GM18511 (cell line): ENCODE measurements around the gene GSG1L.
"Not testable (repeated sequence)": the region's sequence is repeated elsewhere in the genome, so short reads cannot be mapped to it uniquely, and the experiment has no call there.

Experiments used
- ATAC-seq: cut with Tn5 transposase; IDR thresholded peaks from one replicate; pipeline ENCODE4 v1.9.1; 2021; ENCODE audit warnings: mild to moderate bottlenecking, moderate library complexity; ENCODE audit not compliant: unreplicated experiment

Gene GSG1L

DNA sequence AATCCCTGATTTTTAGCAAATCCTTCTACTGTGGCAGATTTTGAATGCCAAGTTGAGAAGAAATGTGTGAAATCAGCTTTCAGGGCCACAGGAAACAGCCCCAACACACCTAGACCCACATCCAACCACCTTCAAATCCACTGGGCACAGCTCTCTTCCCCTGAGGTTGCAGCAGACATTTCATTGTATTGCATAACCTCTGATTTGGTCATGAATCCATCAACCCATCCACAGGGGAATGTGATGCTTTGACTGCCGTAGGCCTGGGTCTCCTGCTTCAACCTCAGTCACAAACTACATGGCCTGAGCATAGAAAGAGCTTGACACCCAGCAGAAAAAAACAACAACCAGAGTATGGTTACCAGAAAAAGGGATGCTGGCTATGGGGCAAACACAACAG, 145.6 kb downstream of the GSG1L start:
- no peak for ATAC-seq

DNA sequence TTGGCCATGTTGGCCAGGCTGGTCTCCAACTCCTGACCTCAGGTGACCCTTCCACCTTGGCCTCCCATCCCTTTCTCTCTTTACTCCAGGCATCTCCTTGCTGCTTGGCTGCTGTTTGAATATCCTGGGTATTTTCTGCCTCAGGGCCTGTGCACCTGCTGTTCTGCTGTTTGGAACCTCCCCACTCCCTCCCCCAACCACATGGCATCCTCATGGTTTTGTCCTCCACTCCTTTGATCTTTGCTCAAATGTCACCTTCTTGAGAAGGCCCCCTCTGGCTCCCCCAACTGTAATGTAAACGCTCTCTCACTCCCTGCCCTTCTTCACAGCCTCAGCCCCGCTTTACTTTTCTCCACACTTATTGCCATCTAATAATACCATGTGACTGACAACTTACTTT, 152.0 kb downstream of the GSG1L start:
- no peak for ATAC-seq

DNA sequence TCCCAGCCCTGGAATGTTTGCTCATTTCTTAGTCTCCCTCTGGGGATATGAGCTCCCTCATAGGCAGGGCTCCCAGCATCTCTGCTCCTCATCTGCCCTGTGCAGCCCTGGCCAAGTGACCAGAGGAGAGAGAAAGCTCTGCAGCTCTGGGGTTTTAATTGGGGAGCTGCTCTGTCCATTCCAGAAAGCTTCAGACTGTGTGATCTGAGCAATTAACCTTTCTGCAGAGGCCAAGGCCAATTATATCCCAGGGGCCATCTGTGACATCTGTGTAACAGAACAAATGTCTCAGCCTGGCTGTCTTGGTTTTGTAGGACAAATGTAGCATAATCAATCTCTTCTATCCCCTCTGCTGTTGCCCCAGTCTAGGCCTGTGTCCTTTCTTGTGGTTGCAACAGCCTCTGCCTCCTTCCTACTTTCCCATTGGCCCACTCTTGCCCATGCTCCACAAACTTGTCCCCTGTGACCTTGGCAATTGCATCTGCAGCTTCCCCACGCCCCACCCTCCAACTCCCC, 156.0 kb downstream of the GSG1L start:
- ATAC-seq = no peak

DNA sequence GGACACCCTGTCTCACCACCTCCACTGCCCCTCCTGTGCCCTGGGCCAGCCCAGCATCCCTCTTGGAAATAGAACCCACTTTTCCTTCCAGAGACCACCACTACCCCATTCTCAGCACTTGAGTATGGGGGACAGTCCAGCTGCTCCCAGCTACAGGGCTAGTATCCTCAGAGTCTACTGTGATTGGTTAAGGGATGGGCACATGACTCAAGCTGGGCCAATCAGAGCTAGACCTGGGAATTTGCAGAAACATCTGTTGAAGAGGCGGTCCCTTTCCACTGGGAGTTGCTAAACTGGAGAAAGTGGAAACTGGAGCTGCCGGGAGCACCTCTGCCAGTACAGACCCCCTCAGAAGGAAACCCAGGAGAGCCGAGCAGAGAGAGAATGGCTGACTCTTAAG, 156.6 kb downstream of the GSG1L start:
- ATAC-seq = no peak

DNA sequence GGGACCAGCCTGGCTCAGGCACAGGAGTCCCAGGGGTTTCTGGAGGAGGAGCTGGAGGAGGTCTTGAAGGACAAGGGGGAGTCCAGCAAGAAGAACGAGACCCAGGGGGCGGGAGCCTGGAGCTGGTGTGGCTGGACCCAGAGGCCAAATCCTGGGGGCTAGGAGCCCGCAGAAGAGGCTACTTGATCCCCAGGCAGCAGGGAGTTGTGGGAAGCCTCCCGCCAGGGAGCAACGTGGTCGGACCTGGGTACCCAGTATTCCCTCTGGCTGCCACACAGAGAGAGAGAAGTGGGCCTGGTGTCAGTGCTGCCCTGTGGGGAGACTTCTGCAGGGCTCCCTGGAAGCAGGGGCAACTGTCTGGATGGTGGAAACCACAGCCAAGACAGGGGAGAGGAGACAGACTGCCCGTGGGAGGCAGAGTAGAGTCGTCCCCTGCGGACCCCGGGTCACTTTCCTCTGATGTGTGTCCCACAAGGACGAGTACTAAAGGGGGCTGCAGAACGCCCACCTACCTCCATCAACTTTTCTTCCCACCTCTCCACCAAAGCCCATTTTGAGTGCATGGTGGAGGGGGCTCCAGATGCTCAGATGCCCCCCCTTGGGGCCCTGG, 160.4 kb downstream of the GSG1L start:
- no peak for ATAC-seq

DNA sequence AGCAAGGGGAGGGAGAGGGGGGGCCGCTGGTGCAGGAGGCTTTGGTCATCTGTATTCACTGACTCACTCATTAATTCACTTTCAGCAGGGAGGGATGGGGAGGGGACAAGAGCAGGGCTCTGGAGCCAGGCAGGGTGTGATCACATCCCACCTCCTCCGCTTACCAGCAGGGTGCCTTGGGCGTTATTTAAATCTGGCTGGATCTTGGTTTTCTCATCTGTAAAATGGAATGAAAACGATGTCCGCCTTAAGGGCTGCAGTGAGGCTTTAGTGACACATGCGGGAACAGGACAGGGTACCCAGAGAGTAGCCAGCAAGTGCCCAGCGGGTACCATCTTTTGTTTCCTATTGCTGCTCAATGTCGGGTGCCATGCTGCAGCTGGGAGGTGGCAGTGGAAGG, 161.0 kb downstream of the GSG1L start:
- ATAC-seq = no peak

DNA sequence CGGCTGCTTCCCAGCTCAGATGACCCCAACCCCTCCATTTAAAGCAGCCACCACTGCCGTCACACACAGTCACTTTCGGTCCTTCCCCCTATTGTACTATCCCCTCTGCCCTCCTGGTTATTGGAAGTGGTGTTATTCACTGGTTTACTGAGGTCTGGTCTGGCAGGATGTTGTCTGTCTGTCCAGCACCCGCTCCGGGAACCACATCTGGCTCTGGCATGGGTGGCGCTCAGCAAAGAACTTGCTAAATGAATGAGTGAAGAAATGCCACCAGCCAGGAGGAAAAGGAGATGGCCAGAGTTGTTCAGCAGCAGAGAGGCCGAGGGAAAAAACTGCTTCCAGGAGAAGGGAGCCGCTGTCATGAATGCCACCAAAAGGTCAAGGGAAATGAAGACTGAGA, 161.6 kb downstream of the GSG1L start:
- ATAC-seq = no peak

DNA sequence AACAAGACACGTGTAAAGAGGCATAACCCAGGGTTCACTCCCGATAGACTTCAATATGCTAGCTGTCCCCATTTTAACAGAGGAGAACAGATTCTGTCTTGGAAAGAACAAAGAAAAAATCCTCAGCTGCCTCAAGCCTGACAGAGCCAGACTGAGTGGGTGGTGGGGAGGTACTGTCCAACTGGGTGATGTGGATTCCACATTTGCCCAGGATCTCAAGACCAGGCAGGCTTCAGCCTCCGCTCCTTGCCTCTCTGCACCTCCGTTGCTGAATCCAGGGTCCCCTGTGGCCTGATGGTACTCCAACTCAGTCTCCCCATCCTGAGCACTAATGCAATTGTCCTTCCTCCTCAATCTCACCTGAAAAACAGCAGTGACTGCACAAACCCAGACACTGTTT, 163.8 kb downstream of the GSG1L start:
- ATAC-seq = no peak

DNA sequence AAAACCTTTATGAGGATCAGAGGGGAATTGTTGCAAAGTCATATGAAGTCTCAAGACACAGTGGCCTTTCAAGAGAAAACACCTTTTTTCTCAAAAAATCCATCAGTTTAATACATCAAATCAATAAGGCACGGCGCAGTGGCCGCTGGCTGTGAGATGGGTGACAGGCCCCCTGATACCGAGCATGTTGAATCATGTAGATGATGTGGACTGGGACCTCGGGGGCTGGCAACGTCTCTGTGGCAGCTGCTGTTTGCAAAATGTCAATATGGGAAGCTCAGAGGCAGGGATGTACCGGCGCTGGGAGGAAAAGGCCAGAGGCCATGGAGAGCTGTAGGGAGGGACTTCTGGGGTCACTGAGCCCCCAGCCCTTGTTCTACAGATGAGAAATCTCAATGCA, 169.1 kb downstream of the GSG1L start:
- ATAC-seq = no peak

DNA sequence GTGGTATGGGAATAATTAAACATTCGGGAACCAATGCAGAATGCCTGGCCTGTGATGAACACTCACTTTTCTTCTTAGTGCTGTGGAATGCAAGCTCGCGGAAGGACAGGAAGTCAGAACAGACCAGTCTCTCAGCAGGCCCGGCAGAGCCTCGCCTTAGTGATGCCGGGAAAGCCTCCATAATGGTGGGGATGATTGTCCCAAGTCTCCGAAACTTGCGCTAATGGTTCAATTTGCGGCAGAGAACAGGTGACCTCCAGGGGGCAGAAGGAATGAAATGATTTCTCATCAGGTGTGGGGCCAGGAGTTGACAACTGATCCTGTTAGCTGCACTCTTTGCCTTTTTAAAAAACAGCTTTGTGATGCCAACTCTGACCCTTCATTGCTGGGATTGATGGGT, 170.6 kb downstream of the GSG1L start:
- no peak for ATAC-seq

DNA sequence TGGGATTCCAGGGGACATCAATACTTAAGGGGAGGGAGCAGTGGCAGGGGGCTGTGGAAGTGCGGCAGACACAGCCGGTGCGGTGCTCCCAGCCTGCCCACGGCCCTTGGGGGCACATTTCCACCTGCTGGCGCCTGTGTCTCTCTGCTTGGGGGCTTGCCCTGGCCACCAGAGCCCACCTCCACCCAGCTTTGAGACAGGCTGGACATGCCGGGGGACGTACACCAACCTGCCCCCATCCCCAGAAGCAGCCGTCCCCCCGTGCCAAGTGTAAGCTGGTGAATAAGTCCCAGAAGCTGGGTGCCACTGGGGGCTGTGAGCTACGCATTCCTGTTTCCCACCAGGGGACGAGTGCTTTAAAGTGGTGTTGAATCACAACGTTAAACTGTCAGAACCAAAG, 172.6 kb downstream of the GSG1L start:
- ATAC-seq = no peak

DNA sequence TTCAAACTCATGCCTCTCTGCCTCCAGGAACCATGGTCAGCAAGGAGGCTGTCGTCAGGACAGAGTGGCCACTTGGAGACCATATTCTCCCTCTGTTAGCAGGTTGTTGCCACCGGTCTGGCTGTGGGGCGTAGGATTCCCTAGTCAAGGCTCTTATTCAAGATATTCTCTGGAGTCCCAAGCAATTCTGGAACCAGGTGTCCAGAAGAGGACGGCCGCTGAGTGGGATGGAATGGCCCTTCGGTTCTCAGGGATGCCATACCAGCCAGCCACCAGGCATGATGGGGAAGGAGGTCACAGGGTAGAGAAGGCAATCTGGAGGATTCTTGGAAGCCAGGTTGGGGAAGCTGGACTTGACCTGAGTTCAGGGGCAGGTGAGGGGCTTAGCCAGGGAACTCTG, 173.5 kb downstream of the GSG1L start:
- ATAC-seq = no peak

DNA sequence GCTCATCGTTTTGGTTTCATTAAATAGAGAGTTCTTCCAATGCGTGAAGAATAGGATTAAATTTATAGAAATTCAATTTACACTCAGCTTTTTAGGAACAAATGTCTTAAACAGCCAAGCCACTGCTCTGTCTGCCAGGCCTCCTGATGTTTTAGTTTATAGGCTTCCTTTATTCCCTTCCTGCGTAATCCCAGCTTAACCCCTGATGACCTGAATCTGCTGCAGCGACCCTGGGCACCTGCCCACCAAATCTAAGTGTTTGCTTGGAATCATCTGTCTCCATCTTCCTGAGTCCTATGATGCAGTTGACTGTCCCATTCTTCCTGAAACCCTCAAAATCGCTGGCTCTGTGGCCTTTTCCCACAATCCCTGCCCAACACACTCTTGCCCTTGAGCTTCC, 179.9 kb downstream of the GSG1L start:
- ATAC-seq = no peak

DNA sequence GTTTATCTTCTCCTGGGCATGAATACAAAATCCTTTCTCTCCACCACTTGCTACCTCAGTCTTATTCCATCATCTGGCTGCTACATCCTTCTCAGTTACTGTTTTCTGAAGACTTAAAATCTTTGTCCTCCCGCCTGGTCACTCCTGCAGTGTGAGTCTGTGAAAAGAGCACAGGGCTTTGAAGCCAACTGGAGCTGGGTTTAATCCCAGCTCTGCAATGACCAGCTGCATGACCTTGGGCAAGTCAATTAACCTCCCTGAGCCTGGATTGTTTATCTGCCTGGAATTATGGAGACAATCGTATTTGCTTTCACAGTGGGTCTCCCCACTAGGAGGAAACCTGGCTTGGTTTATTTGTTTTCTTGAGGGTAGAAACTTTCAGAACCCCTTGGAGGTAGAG, 183.2 kb downstream of the GSG1L start:
- ATAC-seq = no peak

DNA sequence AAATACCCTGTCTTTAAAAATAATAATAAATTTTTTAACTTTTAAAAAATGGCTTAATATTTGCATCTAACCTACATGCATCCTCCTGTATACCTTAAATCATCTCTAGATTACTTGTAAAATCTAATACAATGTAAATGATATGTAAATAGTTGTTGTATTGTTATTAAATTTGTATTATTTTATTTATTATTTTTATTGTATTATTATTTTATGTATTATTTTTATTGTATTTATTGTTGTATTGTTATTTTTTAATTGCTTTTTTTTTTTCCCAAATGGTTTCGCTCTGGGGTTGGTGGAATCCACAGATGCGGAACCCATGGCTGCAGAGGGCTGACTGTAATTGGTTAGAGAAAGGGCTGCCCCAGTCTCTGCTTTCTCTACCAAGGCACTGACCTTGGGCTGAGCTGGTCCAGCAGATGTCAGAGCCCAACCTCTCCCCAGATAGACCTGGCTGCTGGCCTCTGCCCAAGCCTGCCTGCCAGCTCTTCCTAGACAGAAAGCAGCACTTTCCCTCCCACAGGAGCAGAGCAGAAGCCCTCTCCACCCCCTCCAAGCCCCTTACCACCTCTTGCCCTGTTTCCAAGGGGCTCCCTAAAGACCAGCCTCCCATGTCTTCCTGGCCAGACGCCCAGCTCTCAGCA, 183.8 kb downstream of the GSG1L start:
- no peak for ATAC-seq

DNA sequence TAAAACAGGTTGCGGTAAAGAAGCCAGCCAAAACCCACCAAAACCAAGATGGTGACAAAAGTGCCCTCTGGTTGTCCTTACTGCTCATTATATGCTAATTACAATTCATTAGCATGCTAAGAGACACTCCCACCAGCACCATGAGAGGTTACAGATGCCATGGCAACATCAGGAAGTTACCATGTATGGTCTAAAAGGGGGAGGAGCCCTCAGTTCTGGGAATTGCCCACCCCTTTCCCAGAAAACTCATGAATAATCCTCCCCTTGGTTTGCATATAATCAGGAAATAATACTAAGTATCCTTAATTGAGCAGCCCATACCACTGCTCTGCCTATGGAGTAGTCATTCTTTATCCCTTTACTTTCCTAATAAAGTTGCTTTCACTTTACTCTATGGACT, 190.9 kb downstream of the GSG1L start:
- ATAC-seq = not testable (repeated sequence)

DNA sequence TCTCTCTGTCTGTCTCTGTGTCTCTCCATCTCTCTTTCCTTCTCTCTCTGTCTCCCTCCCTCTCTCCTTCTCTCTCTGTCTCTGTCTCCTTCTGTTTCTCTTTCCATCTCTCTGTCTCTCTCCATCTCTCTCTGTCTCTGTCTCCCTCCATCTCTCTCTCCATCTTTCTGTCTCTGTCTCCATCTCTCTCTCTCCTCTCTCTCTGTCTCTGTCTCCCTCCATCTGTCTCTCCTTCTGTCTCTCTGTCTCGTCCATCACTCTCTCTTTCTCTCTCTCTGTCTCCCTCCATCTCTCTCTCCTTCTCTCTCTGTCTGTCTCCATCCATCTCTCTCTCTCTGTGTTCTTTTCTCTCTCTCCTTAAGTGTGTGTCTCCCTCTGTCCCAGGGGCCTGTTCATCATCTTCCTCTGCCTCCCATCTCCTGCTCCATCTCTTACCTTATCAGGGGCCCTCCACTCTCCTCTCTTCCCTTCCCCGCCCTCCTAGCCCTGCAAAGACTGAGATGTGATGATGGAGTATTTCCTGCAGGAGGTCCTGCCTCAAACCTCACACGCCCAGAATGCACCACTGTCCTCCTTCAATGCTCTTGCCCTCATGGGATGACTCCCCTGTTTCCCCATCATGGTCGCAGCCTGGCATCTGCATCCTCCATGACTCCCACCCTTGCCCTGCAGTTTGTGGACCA, 193.3 kb downstream of the GSG1L start:
- ATAC-seq = no peak

DNA sequence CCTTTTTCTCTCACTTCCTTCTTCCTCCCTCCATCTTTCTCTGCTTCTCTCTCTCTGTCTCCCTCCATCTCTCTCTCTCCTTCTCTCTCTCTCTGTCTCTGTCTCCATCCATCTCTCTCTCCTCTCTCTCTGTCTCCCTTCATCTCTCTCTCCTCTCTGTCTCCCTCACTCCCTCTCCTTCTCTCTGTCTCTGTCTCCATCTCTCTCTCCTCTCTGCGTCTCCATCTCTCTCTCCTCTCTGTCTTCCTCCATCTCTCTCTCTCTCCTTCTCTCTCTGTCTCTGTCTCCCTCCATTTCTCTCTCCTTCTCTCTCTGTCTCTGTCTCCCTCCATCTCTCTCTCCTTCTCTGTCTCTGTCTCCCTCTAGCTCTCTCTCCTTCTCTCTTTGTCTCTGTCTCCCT, 194.1 kb downstream of the GSG1L start:
- ATAC-seq = no peak

DNA sequence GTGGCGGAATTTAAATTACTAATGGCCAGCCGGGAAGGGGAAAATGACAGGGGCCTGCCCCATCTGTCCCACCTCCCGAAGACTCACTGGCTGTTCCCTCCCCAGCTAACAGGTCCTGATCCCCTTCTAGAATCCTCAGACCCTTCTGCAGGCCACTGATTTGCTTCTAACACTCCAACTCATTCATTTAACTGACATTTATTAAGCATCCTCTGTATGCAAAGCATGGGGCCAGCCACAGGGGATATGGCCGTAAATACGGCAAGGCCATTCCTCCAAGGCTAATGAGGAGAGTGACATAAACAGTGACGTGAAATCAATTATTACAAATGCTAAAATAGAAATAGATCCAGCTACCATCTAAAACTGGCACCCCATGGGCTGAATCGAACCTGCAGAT, 195.3 kb downstream of the GSG1L start:
- ATAC-seq = no peak

DNA sequence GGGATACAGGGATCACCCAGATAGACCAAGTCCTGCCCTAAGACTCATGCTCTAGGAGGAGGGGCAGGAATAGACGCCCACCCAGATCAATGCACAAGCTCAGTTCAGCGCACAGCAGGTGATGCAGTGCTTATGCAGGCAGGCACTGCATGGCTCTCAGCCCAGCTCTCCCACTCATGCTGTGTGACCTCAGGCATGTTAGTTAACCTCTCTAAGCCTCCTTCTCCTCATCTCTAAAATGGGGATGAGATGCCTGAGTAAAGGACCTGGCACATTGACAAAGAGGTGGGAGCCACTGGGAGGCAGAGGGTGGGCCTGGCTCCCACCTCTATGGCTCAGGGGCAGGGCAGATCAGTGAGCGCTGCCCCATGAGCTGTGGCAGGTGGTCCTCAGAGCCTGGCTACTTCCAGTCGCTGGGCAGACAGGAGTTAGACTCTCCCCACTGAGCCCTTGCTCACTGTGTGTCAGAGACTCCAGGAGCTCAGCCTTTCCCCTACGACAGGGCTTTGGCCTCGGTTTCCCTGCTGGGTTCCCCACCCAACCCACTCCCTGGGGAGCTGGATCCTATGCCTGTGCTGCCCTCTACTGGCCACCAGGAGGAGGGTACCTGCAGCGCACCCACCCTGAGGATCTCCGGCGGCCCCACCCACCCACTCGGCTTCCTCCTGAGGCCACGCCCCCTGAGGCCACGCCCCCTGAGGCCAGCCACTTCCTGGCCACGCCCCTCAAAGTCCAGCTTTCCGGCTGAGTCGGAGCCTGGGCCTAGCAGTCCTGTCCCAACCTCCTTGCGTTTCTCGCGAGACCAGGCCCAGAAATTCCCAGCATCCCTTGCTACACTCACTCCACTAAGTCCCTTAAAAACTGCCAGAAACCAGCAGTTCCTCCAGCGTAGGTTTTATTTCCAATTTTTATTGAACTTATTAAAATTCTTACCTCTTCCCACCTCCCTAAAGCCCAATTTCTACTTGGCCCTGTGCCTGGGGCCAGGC, 196.1 kb downstream of the GSG1L start:
- ATAC-seq = no peak

DNA sequence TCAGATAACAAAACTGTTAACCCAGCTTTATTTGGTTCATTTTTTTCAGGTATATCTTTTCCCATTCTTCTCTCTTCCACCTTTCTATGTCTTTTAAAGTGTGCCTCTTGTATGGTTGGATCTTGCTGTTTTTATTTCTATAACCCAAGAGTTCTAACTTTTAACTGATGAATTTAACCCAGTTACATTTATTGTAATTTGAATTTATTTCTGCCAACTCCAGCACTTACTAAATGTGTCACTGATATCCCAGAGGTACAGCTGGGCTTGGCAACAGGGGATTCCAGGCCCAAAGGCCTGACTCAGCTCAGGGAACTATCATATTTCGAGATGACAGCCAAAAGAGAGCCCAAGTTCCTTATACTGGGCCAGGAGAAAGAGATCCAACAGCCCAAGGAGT, 200.1 kb downstream of the GSG1L start:
- no peak for ATAC-seq
